H9 (cell line): ENCODE measurements around the gene SPX. TPM values are rescaled to one million over a fixed set of nuclear protein-coding genes. Genes with fewer than 3 reads are reported as not detected.

Source experiments
- DNase-seq: peaks from one replicate; pipeline ENCODE4 v3.0.0-alpha.2; 2017
- H2AFZ ChIP-seq: one replicate; pipeline ENCODE4 v1.6.1; 2013; ENCODE audit warnings: mild to moderate bottlenecking, low read length, control low read depth, moderate library complexity
- H2AK5ac ChIP-seq: 2 replicates; pipeline ENCODE4 v1.6.1; 2013; ENCODE audit warnings: low read length, control low read depth, mixed read lengths; ENCODE audit not compliant: insufficient read length
- H2BK120ac ChIP-seq: one replicate; pipeline ENCODE4 v1.6.1; 2013; ENCODE audit warnings: low read depth, mild to moderate bottlenecking, low read length, control low read depth, inconsistent platforms; ENCODE audit not compliant: poor library complexity, severe bottlenecking
- H2BK12ac ChIP-seq: 2 replicates; pipeline ENCODE4 v1.6.1; 2013; ENCODE audit warnings: low read length, control low read depth, mixed read lengths, low read depth; ENCODE audit not compliant: insufficient read length
- H2BK15ac ChIP-seq: 2 replicates; pipeline ENCODE4 v1.6.1; 2013; ENCODE audit warnings: low read depth, low read length, control low read depth
- H2BK20ac ChIP-seq: one replicate; pipeline ENCODE4 v1.6.1; 2013; ENCODE audit warnings: low read depth, mild to moderate bottlenecking, low read length, control low read depth, inconsistent platforms; ENCODE audit not compliant: poor library complexity, severe bottlenecking
- H2BK5ac ChIP-seq: 2 replicates; pipeline ENCODE4 v1.6.1; 2013; ENCODE audit warnings: low read length, control low read depth, mixed read lengths; ENCODE audit not compliant: insufficient read length
- H3K14ac ChIP-seq: 2 replicates; pipeline ENCODE4 v1.6.1; 2013; ENCODE audit warnings: low read length, control low read depth; ENCODE audit not compliant: insufficient read depth
- H3K18ac ChIP-seq: 2 replicates; pipeline ENCODE4 v1.6.1; 2013; ENCODE audit warnings: low read depth, mild to moderate bottlenecking, mixed read lengths, low read length, control low read depth; ENCODE audit not compliant: insufficient read length
- H3K23ac ChIP-seq: 2 replicates; pipeline ENCODE4 v1.6.1; 2013; ENCODE audit warnings: low read length, control low read depth, mixed read lengths, low read depth; ENCODE audit not compliant: insufficient read length
- H3K23me2 ChIP-seq: 2 replicates; pipeline ENCODE4 v1.6.1; 2013; ENCODE audit warnings: low read depth, mild to moderate bottlenecking, mixed read lengths, low read length, control low read depth; ENCODE audit not compliant: insufficient read length, poor library complexity, severe bottlenecking
- H3K27ac ChIP-seq: 2 replicates; pipeline ENCODE4 v1.5.1; 2013; ENCODE audit warnings: low read length, control low read depth, mixed read lengths, low read depth; ENCODE audit not compliant: insufficient read length
- H3K27me3 ChIP-seq: 2 replicates; pipeline ENCODE4 v1.6.1; 2013; ENCODE audit warnings: low read length, control low read depth, inconsistent platforms; ENCODE audit not compliant: insufficient read depth
- H3K4ac ChIP-seq: 2 replicates; pipeline ENCODE4 v1.6.1; 2013; ENCODE audit warnings: low read depth, mild to moderate bottlenecking, control low read depth, inconsistent platforms, low read length, moderate library complexity
- H3K4me1 ChIP-seq: 2 replicates; pipeline ENCODE4 v1.6.1; 2013; ENCODE audit warnings: low read length, control low read depth, inconsistent platforms; ENCODE audit not compliant: insufficient read depth
- H3K4me2 ChIP-seq: 2 replicates; pipeline ENCODE4 v1.6.1; 2013; ENCODE audit warnings: low read length, control low read depth, mixed read lengths; ENCODE audit not compliant: insufficient read length, insufficient read depth
- H3K56ac ChIP-seq: 2 replicates; pipeline ENCODE4 v1.6.1; 2013; ENCODE audit warnings: low read depth, mild to moderate bottlenecking, mixed read lengths, low read length, control low read depth; ENCODE audit not compliant: insufficient read length
- H3K79me1 ChIP-seq: 2 replicates; pipeline ENCODE4 v1.6.1; 2013; ENCODE audit warnings: low read depth, mild to moderate bottlenecking, moderate library complexity, low read length, control low read depth, inconsistent platforms; ENCODE audit not compliant: insufficient read depth, poor library complexity, severe bottlenecking
- H3K79me2 ChIP-seq: 2 replicates; pipeline ENCODE4 v1.6.1; 2013; ENCODE audit warnings: low read length, control low read depth, inconsistent platforms; ENCODE audit not compliant: insufficient read depth
- H3K9ac ChIP-seq: 2 replicates; pipeline ENCODE4 v1.6.1; 2013; ENCODE audit warnings: low read length, control low read depth, mixed read lengths; ENCODE audit not compliant: insufficient read length; ENCODE audit errors: extremely low read depth
- H3K9me3 ChIP-seq: one replicate; pipeline ENCODE4 v1.6.1; 2013; ENCODE audit warnings: low read depth, low read length, inconsistent platforms; ENCODE audit not compliant: control insufficient read depth
- H3T11ph ChIP-seq: one replicate; pipeline ENCODE4 v1.6.1; 2013; ENCODE audit warnings: mild to moderate bottlenecking, low read length, control low read depth, inconsistent platforms
- H4K20me1 ChIP-seq: one replicate; pipeline ENCODE4 v1.6.1; 2013; ENCODE audit not compliant: control insufficient read depth, insufficient read length, insufficient read depth
- H4K5ac ChIP-seq: 2 replicates; pipeline ENCODE4 v1.6.1; 2013; ENCODE audit warnings: low read depth, mild to moderate bottlenecking, mixed read lengths, low read length, control low read depth; ENCODE audit not compliant: insufficient read length
- H4K8ac ChIP-seq: replicated peaks from 2 replicates; pipeline ENCODE4 v1.6.1; 2013; ENCODE audit warnings: low read length, control low read depth, mixed read lengths, low read depth; ENCODE audit not compliant: insufficient read length
- H4K91ac ChIP-seq: 2 replicates; pipeline ENCODE4 v1.6.1; 2013; ENCODE audit warnings: low read depth, mild to moderate bottlenecking, moderate library complexity, mixed read lengths, low read length, control low read depth; ENCODE audit not compliant: insufficient read length
- H3K27ac Mint-ChIP-seq, 3 experiments: 2 replicates in 2 of 3; 3 replicates in 1 of 3; pipeline ENCODE4 v1.8.0; 2020 to 2021; ENCODE audit warnings: mixed read lengths in 3 of 3, mild to moderate bottlenecking in 1 of 3, moderate library complexity in 1 of 3
- H3K27me3 Mint-ChIP-seq: 2 replicates; pipeline ENCODE4 v1.8.0; 2021; ENCODE audit warnings: low read depth, mild to moderate bottlenecking, moderate library complexity, mixed read lengths
- H3K36me3 Mint-ChIP-seq, 3 experiments: 2 replicates in 2 of 3; 3 replicates in 1 of 3; pipeline ENCODE4 v1.8.0; 2020 to 2021; ENCODE audit warnings: low read depth in 3 of 3, mixed read lengths in 3 of 3; ENCODE audit not compliant: insufficient read depth in 1 of 3
- H3K4me1 Mint-ChIP-seq, 2 experiments: 2 replicates each; pipeline ENCODE4 v1.8.0; 2020; ENCODE audit warnings: mixed read lengths in 2 of 2
- H3K4me3 Mint-ChIP-seq, 2 experiments: 2 replicates in 1 of 2; 3 replicates in 1 of 2; pipeline ENCODE4 v1.8.0; 2020 to 2021; ENCODE audit warnings: mild to moderate bottlenecking in 2 of 2, mixed read lengths in 2 of 2, moderate library complexity in 1 of 2
- H3K9me3 Mint-ChIP-seq, 2 experiments: 2 replicates in 1 of 2; 3 replicates in 1 of 2; pipeline ENCODE4 v1.8.0; 2020; ENCODE audit warnings: mild to moderate bottlenecking in 2 of 2, mixed read lengths in 2 of 2, moderate library complexity in 1 of 2
- CTCF ChIP-seq: fragments of 200-600 bp; sonication (generic); conservative IDR thresholded peaks from 3 replicates; pipeline ENCODE4 v1.8.0; 2021; ENCODE audit warnings: antibody characterized with exemption, mild to moderate bottlenecking
- WGBS: extraction: QIAGEN DNeasy Blood & Tissue Kit; methylation state at CpG from one replicate; pipeline ENCODE4 v1.1.7; 2013; ENCODE audit warnings: missing lambda C conversion rate, low lambda C conversion rate, mixed read lengths; ENCODE audit not compliant: insufficient read length; ENCODE audit errors: extremely low coverage; 5-methylcytosine and 5-hydroxymethylcytosine counted together
- total RNA-seq: library from RNA; stranded (reverse); gene quantifications from 2 replicates; pipeline ENCODE4 v1.2.1, GENCODE V29; 2021

SPX gene
- total RNA-seq, 1 experiment from 2014 or later = 0.35 TPM

DNA sequence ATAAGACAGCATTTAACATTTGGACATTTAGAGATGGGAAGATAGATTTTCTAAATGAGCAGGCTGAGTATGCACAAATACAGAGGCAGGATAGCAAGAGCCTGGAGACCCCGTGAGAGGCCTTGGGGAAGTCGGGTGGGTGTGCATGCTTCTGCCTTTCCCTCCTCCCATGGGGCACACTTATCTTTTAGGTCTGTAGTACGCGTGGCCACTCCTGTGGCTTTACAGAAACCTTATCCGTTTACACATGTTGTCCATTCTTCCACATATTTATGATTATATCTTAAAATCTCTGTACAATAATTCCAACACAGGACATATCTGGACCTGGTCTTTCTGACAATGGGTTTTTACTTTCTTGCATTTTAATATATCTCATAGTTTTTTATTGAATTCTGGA, 45.0 kb downstream of the SPX start:
- Mint-ChIP-seq H3K36me3 (no peaks in the 10 kb centered on the region), H3K4me1 (no peaks in the 10 kb centered on the region), H3K4me3 (no peak overlapping the region), H3K27me3 (no peaks in the 10 kb centered on the region), H3K27ac (no peak overlapping the region), H3K9me3 (no peaks in the 10 kb centered on the region)
- H3T11ph ChIP-seq = no peak overlapping the region
- H4K5ac ChIP-seq = no peak overlapping the region
- no peak overlapping the region for H4K91ac ChIP-seq
- H3K79me1 ChIP-seq = no peaks in the 10 kb centered on the region
- no peak overlapping the region for H2AFZ ChIP-seq
- no peak overlapping the region for H3K9ac ChIP-seq
- no peaks in the 10 kb centered on the region for H3K9me3 ChIP-seq
- H3K4ac ChIP-seq = no peak overlapping the region
- no peak overlapping the region for H2BK20ac ChIP-seq
- no peak overlapping the region for H2AK5ac ChIP-seq
- H3K23ac ChIP-seq = no peak overlapping the region
- H2BK15ac ChIP-seq = no peak overlapping the region
- H4K20me1 ChIP-seq = no peaks in the 10 kb centered on the region
- no peaks in the 10 kb centered on the region for H3K23me2 ChIP-seq
- H3K27me3 ChIP-seq = no peaks in the 10 kb centered on the region
- DNase-seq = no peak
- no peak overlapping the region for H3K14ac ChIP-seq
- H4K8ac ChIP-seq = no peak overlapping the region
- WGBS = no CpG with 5 or more reads among the region's 5 CpGs
- no peak overlapping the region for H3K56ac ChIP-seq
- no peak for TF ChIP-seq CTCF
- no peak overlapping the region for H2BK12ac ChIP-seq
- H3K27ac ChIP-seq = no peak overlapping the region
- no peak overlapping the region for H3K4me2 ChIP-seq
- H2BK5ac ChIP-seq = no peak overlapping the region
- H2BK120ac ChIP-seq = no peak overlapping the region
- no peaks in the 10 kb centered on the region for H3K79me2 ChIP-seq
- H3K18ac ChIP-seq = no peak overlapping the region
- H3K4me1 ChIP-seq = no peaks in the 10 kb centered on the region
